HepG2 (cell line): ENCODE measurements around the gene CDCP2. TPM values are rescaled to one million over a fixed set of nuclear protein-coding genes. Genes with fewer than 3 reads are reported as not detected.

ENCODE experiments used
- ATAC-seq: fragments of 200-7000 bp; cut with Tn5 transposase; 3 replicates; pipeline ENCODE4 v1.9.1; 2020; ENCODE audit warnings: mild to moderate bottlenecking, moderate library complexity
- BruUV-seq: library from RNA; stranded (reverse); fragments of 400-500 nt; replicated peaks from 2 replicates; lab custom pipeline; 2021; lab: Mats Ljungman, UMichigan
- CTCF ChIA-PET: fragments of 300-600 bp; formaldehyde crosslinking; extraction: SDS; loops from one replicate; lab custom pipeline; 2021; ENCODE audit warnings: low total read pairs, inconsistent platforms, low intra/inter-chr PET ratio; lab: Yijun Ruan, JAX
- POLR2A ChIA-PET: fragments of 350-600 bp; sonication (Branson Sonifier 250); formaldehyde crosslinking; loops from one replicate; lab custom pipeline; 2020; ENCODE audit warnings: antibody characterized with exemption, inconsistent platforms; lab: Yijun Ruan, JAX
- DNase-seq: peaks from one replicate; pipeline ENCODE4 v3.0.0-alpha.2; 2015; ENCODE audit warnings: low spot score
- FAIRE-seq: peaks from 3 replicates; lab custom pipeline; 2011; peaks lifted over from hg19 to GRCh38; lab: Jason Lieb, UNC
- H2AFZ ChIP-seq: one replicate; pipeline ENCODE4 v1.6.1; 2011; ENCODE audit warnings: low read length, inconsistent platforms
- H3K27ac ChIP-seq: fragments of 300-600 bp; 3 replicates; pipeline ENCODE4 v1.8.0; 2011; ENCODE audit warnings: mixed run types, mild to moderate bottlenecking, mixed read lengths, low read length, inconsistent platforms; ENCODE audit not compliant: insufficient read depth; ENCODE audit errors: extremely low read length
- H3K27me3 ChIP-seq, 2 experiments: fragments of 200-600 bp in 1 of 2; 2 replicates in 1 of 2; 3 replicates in 1 of 2; pipeline versions ENCODE4 v1.6.0 to v1.8.0; 2011; ENCODE audit warnings: low read length in 2 of 2, mild to moderate bottlenecking in 2 of 2, moderate library complexity in 2 of 2, inconsistent platforms in 1 of 2; ENCODE audit not compliant: insufficient read depth in 2 of 2, control insufficient read depth in 1 of 2
- H3K36me3 ChIP-seq, 2 experiments: fragments of 200-600 bp in 1 of 2; replicated peaks in 1 of 2; 2 replicates in 1 of 2; 3 replicates in 1 of 2; pipeline versions ENCODE4 v1.5.1 to v1.8.0; 2011; ENCODE audit warnings: low read length in 2 of 2, inconsistent platforms in 1 of 2; ENCODE audit not compliant: insufficient read depth in 2 of 2, control insufficient read depth in 1 of 2
- H3K4me1 ChIP-seq: 2 replicates; pipeline ENCODE4 v1.5.1; 2012; ENCODE audit warnings: low read length, inconsistent platforms; ENCODE audit not compliant: insufficient read depth
- H3K4me2 ChIP-seq: 2 replicates; pipeline ENCODE4 v1.6.0; 2011; ENCODE audit warnings: low read depth, low read length, inconsistent platforms
- H3K4me3 ChIP-seq, 3 experiments: fragments of 200-600 bp in 1 of 3; sonication (generic), shearing (Covaris generic) in 1 of 3; replicated peaks in 1 of 3; 2 replicates each; pipeline ENCODE4 v1.5.1; 2011 to 2016; ENCODE audit warnings: low read length in 3 of 3, inconsistent platforms in 2 of 3, low read depth in 2 of 3, mild to moderate bottlenecking in 2 of 3, control low read depth in 1 of 3, mixed read lengths in 1 of 3; ENCODE audit not compliant: insufficient read depth in 1 of 3
- H3K79me2 ChIP-seq: one replicate; pipeline ENCODE4 v1.6.1; 2011; ENCODE audit warnings: low read length, inconsistent platforms; ENCODE audit not compliant: insufficient read depth
- H3K9ac ChIP-seq: 2 replicates; pipeline ENCODE4 v1.6.0; 2011; ENCODE audit warnings: mild to moderate bottlenecking, low read depth, low read length, inconsistent platforms; ENCODE audit not compliant: insufficient read depth
- H3K9me3 ChIP-seq: 2 replicates; pipeline ENCODE4 v1.5.1; 2012; ENCODE audit warnings: mild to moderate bottlenecking, low read length
- H4K20me1 ChIP-seq: 2 replicates; pipeline ENCODE4 v1.6.0; 2011; ENCODE audit warnings: inconsistent platforms, mild to moderate bottlenecking, low read length, moderate library complexity; ENCODE audit not compliant: insufficient read depth
- ARNT ChIP-seq: fragments of 450-650 bp; IDR thresholded peaks from 2 replicates; pipeline ENCODE4 v1.6.1; 2017
- ETV5 ChIP-seq: IDR thresholded peaks from 2 replicates; pipeline ENCODE4 v1.6.1; 2018; ENCODE audit warnings: missing biosample characterization, missing genetic modification reagents, inconsistent platforms, borderline replicate concordance
- NCOA5 ChIP-seq: sonication (generic); formaldehyde crosslinking; IDR thresholded peaks from 2 replicates; pipeline ENCODE4 v1.4.0; 2020; ENCODE audit warnings: missing genetic modification reagents
- RXRB ChIP-seq: IDR thresholded peaks from 2 replicates; pipeline ENCODE4 v1.6.1; 2016; ENCODE audit warnings: borderline replicate concordance, missing genetic modification reagents, missing compliant biosample characterization
- SRSF4 ChIP-seq: fragments of 200-400 bp; formaldehyde crosslinking; IDR thresholded peaks from one replicate; pipeline ENCODE4 v1.6.1; 2018; ENCODE audit warnings: mild to moderate bottlenecking, low read depth, low read length, moderate library complexity; ENCODE audit not compliant: poor library complexity, severe bottlenecking
- XRCC5 ChIP-seq: fragments of 200-400 bp; formaldehyde crosslinking; optimal IDR thresholded peaks from 2 replicates; pipeline ENCODE3; 2017; ENCODE audit warnings: mild to moderate bottlenecking, low read length
- ZNF629 ChIP-seq: sonication (generic); formaldehyde crosslinking; conservative IDR thresholded peaks from 2 replicates; pipeline ENCODE4 v1.5.0; 2020; ENCODE audit warnings: missing genetic modification reagents
- ZNF761 ChIP-seq: sonication (generic); formaldehyde crosslinking; conservative IDR thresholded peaks from 2 replicates; pipeline ENCODE4 v1.4.0; 2020; ENCODE audit warnings: mild to moderate bottlenecking, missing genetic modification reagents
- WGBS: methylation state at CpG from one replicate; pipeline ENCODE4 v1.1.6; 2017; ENCODE audit warnings: low lambda C conversion rate; 5-methylcytosine and 5-hydroxymethylcytosine counted together
- in situ Hi-C: cut with HindIII; loops from 2 replicates; pipeline ENCODE4 v1.10.0; 2017; ENCODE audit warnings: low pct_unique_long_range_greater_than_20kb; ENCODE audit not compliant: extremely low pct_ligation_motif_present
- intact Hi-C: fragments of 100-400 bp; cut with micrococcal nuclease; formaldehyde crosslinking; loops from one replicate; pipeline ENCODE4 v1.10.0; 2022; ENCODE audit not compliant: unreplicated experiment
- polyA plus RNA-seq, 8 experiments: library from polyadenylated mRNA; depleted of rRNA in 3 of 8; stranded (reverse) in 7 of 8; unstranded in 1 of 8; fragments of >200 nt; fragmentation: Illumina TruSeq in 4 of 8; extraction: Trizol in 4 of 8; gene quantifications; 2 replicates each; pipeline versions ENCODE4 v1.2.1 to v1.2.3, GENCODE V29; 2011 to 2016; ENCODE audit warnings: low read depth in 4 of 8, missing spikeins in 1 of 8, mixed read lengths in 1 of 8; ENCODE audit not compliant: insufficient read depth in 1 of 8
- total RNA-seq, 5 experiments: library from RNA; depleted of rRNA; stranded (reverse); fragments of >200 nt; fragmentation: Illumina TruSeq; extraction: Trizol; gene quantifications; 2 replicates each; pipeline ENCODE4 v1.2.3, GENCODE V29; 2016; ENCODE audit warnings: low read depth in 1 of 5
- TF ChIP-seq, protein P1 (sequence below): sonication (generic); formaldehyde crosslinking; IDR thresholded peaks from 2 replicates; pipeline ENCODE4 v1.4.0; 2020; ENCODE audit warnings: missing genetic modification reagents
- TF ChIP-seq, protein P2 (sequence below): sonication (generic); formaldehyde crosslinking; conservative IDR thresholded peaks from 2 replicates; pipeline ENCODE4 v1.5.0; 2020; ENCODE audit warnings: missing genetic modification reagents
- TF ChIP-seq, protein P3 (sequence below): sonication (generic); formaldehyde crosslinking; IDR thresholded peaks from 2 replicates; pipeline ENCODE4 v1.4.0; 2020; ENCODE audit warnings: missing genetic modification reagents, low read depth, mild to moderate bottlenecking, borderline replicate concordance
- TF ChIP-seq, protein P4 (sequence below): fragments of 450-650 bp; IDR thresholded peaks from 2 replicates; pipeline ENCODE4 v1.6.1; 2017
- TF ChIP-seq, protein P5 (sequence below): sonication (generic); formaldehyde crosslinking; IDR thresholded peaks from 2 replicates; pipeline ENCODE4 v1.4.0; 2020; ENCODE audit warnings: missing genetic modification reagents
- TF ChIP-seq, protein P6 (sequence below): sonication (generic); formaldehyde crosslinking; IDR thresholded peaks from 2 replicates; pipeline ENCODE4 v1.5.1; 2020; ENCODE audit warnings: missing genetic modification reagents, mild to moderate bottlenecking, borderline replicate concordance

CDCP2 gene
- total and polyA plus RNA-seq, 2 of the 13 experiments (the other 11 are each of a cell fraction or from before 2014, with no cell fraction given) = not detected

DNA sequence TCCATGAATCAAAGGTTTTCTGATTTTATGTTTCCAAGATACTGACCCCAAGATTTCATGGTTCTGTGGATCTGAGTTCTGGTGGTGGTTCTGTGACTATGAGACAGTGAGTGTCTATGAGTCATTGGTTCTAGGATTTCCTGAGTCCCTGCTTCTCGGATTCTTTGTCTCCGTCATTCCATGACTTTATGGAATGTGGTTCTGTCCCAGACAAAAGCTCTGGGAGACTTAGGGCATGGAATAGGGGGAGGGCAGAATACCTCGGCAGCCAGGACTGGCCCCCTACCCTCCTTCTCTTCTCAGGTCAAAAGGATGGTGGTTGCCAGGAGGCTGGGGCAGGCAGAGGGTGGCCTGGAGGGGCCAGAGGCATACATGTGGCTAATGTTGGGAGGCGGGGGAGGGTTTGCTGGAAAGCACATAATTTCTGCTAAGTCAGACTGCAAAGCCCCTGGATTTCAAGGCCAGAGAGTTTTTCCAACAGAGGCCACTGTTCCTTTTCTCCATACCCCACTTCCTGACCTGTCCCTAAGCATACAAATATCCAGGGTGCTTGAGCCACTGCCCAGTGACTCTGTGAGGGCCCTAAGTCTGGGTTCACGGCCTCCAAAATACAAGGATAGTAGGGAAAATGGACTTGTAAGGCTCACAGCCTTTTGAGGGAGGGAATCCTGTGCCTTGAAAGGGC is 17.2 kb downstream of the CDCP2 start (continued):
- TF ChIP-seq, protein P1, sequence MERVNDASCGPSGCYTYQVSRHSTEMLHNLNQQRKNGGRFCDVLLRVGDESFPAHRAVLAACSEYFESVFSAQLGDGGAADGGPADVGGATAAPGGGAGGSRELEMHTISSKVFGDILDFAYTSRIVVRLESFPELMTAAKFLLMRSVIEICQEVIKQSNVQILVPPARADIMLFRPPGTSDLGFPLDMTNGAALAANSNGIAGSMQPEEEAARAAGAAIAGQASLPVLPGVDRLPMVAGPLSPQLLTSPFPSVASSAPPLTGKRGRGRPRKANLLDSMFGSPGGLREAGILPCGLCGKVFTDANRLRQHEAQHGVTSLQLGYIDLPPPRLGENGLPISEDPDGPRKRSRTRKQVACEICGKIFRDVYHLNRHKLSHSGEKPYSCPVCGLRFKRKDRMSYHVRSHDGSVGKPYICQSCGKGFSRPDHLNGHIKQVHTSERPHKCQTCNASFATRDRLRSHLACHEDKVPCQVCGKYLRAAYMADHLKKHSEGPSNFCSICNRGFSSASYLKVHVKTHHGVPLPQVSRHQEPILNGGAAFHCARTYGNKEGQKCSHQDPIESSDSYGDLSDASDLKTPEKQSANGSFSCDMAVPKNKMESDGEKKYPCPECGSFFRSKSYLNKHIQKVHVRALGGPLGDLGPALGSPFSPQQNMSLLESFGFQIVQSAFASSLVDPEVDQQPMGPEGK (CRISPR knock-in tag) = peak; percentile 30; the same call in 1 of the 2 replicates
- 0 out of 2 replicates have a peak, but pooled peaks have one; percentile 22 for TF ChIP-seq RXRB (CRISPR knock-in tag)
- TF ChIP-seq, protein P2, sequence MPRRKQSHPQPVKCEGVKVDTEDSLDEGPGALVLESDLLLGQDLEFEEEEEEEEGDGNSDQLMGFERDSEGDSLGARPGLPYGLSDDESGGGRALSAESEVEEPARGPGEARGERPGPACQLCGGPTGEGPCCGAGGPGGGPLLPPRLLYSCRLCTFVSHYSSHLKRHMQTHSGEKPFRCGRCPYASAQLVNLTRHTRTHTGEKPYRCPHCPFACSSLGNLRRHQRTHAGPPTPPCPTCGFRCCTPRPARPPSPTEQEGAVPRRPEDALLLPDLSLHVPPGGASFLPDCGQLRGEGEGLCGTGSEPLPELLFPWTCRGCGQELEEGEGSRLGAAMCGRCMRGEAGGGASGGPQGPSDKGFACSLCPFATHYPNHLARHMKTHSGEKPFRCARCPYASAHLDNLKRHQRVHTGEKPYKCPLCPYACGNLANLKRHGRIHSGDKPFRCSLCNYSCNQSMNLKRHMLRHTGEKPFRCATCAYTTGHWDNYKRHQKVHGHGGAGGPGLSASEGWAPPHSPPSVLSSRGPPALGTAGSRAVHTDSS (CRISPR knock-in tag) = no peak
- peak; percentile 38; the same call in 1 of the 2 replicates for TF ChIP-seq ETV5

DNA sequence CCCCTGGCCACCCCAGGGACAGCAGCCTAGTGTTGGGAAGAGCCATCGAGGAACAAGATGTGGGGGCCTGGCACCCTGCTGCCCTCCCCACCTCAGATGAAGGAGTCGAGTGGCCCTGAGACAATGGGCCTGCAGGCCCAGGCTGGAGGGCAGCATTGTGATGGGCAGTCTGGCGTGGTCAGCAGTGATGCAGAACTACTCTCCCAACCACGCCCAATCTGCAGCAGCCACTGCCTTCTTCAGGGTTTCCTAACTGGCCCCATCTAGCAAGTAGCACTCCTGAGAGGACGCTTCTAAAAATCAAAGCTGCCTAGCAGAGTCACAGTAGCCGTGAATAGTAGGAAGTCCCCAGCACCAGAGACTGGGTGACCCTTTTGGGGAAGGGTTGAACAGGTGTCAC is 18.5 kb downstream of the CDCP2 start:
- no peak for DNase-seq
- no peak overlapping the region for H3K9ac ChIP-seq
- intact Hi-C loops = no loop called here
- no TSS peak for BruUV-seq
- H2AFZ ChIP-seq = no peak overlapping the region
- in situ Hi-C loops = no loop called here
- peaks cover 0 to 10% of the 10 kb centered on the region in 2 experiments; a peak in 2 of 5 replicates for H3K27me3 ChIP-seq
- FAIRE-seq = no peak
- CTCF ChIA-PET = no interaction called here
- H3K36me3 ChIP-seq = no peaks in the 10 kb centered on the region
- ATAC-seq = no peak
- no peaks in the 10 kb centered on the region for H3K79me2 ChIP-seq
- no peak overlapping the region for H3K4me3 ChIP-seq
- 5% methylated on average over 3 of the region's 6 CpGs for WGBS
- POLR2A ChIA-PET = no interaction called here
- H4K20me1 ChIP-seq = no peaks in the 10 kb centered on the region
- peaks cover 27% of the 10 kb centered on the region for H3K4me1 ChIP-seq
- no peak overlapping the region for H3K4me2 ChIP-seq
- H3K27ac ChIP-seq = no peak overlapping the region
- no peaks in the 10 kb centered on the region for H3K9me3 ChIP-seq
- TF ChIP-seq, protein P3, sequence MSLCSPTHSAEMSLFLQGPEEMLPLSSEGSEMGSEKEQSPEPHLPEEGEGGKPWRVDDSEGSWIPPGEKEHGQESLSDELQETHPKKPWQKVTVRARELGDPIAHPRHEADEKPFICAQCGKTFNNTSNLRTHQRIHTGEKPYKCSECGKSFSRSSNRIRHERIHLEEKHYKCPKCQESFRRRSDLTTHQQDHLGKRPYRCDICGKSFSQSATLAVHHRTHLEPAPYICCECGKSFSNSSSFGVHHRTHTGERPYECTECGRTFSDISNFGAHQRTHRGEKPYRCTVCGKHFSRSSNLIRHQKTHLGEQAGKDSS (CRISPR knock-in tag) = no peak
- TF ChIP-seq ZNF761 (CRISPR knock-in tag) = no peak
- TF ChIP-seq, protein P4, sequence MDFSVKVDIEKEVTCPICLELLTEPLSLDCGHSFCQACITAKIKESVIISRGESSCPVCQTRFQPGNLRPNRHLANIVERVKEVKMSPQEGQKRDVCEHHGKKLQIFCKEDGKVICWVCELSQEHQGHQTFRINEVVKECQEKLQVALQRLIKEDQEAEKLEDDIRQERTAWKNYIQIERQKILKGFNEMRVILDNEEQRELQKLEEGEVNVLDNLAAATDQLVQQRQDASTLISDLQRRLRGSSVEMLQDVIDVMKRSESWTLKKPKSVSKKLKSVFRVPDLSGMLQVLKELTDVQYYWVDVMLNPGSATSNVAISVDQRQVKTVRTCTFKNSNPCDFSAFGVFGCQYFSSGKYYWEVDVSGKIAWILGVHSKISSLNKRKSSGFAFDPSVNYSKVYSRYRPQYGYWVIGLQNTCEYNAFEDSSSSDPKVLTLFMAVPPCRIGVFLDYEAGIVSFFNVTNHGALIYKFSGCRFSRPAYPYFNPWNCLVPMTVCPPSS = no peak
- TF ChIP-seq XRCC5 = no peak
- TF ChIP-seq ARNT = no peak
- no peak for TF ChIP-seq ZNF629 (CRISPR knock-in tag)
- TF ChIP-seq SRSF4 = no peak
- TF ChIP-seq, protein P5, sequence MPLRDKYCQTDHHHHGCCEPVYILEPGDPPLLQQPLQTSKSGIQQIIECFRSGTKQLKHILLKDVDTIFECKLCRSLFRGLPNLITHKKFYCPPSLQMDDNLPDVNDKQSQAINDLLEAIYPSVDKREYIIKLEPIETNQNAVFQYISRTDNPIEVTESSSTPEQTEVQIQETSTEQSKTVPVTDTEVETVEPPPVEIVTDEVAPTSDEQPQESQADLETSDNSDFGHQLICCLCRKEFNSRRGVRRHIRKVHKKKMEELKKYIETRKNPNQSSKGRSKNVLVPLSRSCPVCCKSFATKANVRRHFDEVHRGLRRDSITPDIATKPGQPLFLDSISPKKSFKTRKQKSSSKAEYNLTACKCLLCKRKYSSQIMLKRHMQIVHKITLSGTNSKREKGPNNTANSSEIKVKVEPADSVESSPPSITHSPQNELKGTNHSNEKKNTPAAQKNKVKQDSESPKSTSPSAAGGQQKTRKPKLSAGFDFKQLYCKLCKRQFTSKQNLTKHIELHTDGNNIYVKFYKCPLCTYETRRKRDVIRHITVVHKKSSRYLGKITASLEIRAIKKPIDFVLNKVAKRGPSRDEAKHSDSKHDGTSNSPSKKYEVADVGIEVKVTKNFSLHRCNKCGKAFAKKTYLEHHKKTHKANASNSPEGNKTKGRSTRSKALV (CRISPR knock-in tag) = no peak
- no peak for TF ChIP-seq NCOA5 (CRISPR knock-in tag)
- TF ChIP-seq, protein P6, sequence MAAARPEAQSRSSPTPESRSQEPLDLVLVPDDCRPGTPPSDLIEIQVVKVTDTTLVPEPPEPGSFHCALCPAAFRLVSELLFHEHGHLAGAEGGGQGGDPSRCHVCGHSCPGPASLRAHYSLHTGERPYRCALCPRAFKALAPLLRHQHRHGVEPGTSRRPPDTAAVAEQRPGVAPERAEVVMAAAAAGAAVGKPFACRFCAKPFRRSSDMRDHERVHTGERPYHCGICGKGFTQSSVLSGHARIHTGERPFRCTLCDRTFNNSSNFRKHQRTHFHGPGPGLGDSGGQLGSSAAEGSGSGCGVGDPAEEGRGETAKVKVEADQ (CRISPR knock-in tag) = no peak
